Measurements from ENCODE around the gene LRRD1.

DNA sequence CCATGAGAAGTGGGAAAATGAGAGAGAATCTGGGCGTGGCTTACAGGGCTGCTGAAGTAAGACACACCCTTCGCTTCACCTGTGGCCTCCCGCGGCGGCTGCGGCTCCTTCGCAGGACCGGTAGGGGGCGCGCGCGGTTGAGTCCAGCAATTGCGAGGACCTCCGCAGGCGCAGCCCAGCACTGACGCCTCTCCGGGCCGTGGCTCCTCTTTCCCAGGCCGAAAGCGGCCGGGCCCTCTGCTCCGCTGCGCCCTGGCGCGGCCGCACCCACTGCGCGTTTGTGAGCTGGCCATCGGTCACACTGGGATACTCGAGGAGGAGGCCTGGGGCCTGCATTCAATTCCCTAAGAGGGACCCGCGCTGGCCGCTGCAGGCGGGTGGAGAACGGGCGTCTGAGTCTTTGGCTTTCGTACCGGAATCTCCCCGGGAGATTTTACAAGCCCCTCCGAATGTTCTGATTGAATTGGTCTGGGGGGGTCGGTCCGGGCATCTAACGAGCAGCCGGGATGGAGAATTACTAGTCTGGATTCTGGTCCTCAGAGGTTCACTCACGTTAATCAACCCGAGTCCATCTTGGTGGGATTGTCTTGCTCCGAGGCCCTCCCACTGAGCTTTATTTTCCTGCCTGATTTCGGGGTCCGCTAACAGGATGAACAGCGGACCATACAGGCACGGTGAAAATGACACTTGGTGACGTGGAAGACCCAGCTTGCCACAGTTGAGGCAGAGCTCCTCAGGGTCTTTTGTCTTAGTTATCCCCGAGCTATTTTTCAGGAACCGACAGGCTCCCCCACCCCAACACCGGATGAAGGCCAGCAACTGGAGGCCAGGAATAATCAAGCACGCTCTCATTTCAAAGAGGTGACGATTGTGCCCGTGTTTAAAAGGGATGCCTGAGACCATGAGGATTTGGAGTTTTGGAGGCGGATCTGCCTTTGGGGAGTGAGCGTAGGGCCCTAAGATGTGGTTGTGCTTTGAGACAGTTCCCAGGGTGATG lies at the start of gene LRRD1:
- TF ChIP-seq, protein P1, sequence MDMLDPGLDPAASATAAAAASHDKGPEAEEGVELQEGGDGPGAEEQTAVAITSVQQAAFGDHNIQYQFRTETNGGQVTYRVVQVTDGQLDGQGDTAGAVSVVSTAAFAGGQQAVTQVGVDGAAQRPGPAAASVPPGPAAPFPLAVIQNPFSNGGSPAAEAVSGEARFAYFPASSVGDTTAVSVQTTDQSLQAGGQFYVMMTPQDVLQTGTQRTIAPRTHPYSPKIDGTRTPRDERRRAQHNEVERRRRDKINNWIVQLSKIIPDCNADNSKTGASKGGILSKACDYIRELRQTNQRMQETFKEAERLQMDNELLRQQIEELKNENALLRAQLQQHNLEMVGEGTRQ (IDR thresholded peaks at IDR 0.05; ENCODE audit: low read depth, low read length) = no peak
- TF ChIP-seq CEBPB (IDR thresholded peaks at IDR 0.05; ENCODE audit: low read depth, low read length) (no peak), RAD21 (IDR thresholded peaks at IDR 0.05; ENCODE audit: low read length) (peak; percentile 54), POLR2A (IDR thresholded peaks at IDR 0.05; ENCODE audit: low read depth, low read length) (no peak), BHLHE40 (IDR thresholded peaks at IDR 0.05; ENCODE audit: low read depth, low read length) (no peak), MAZ (IDR thresholded peaks at IDR 0.05; ENCODE audit: borderline replicate concordance, low read depth, low read length) (no peak), RCOR1 (IDR thresholded peaks at IDR 0.05; ENCODE audit: insufficient replicate concordance, low read length) (no peak), RFX5 (IDR thresholded peaks at IDR 0.05; ENCODE audit: low read depth, low read length) (no peak)
- TF ChIP-seq, protein P2, sequence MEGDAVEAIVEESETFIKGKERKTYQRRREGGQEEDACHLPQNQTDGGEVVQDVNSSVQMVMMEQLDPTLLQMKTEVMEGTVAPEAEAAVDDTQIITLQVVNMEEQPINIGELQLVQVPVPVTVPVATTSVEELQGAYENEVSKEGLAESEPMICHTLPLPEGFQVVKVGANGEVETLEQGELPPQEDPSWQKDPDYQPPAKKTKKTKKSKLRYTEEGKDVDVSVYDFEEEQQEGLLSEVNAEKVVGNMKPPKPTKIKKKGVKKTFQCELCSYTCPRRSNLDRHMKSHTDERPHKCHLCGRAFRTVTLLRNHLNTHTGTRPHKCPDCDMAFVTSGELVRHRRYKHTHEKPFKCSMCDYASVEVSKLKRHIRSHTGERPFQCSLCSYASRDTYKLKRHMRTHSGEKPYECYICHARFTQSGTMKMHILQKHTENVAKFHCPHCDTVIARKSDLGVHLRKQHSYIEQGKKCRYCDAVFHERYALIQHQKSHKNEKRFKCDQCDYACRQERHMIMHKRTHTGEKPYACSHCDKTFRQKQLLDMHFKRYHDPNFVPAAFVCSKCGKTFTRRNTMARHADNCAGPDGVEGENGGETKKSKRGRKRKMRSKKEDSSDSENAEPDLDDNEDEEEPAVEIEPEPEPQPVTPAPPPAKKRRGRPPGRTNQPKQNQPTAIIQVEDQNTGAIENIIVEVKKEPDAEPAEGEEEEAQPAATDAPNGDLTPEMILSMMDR (conservative IDR thresholded peaks at IDR 0.05; ENCODE audit: low read depth, low read length) = peak; percentile 90
